Gastrocnemius medialis (tissue), 4 donors: Measurements from ENCODE around the gene CARD14. TPM values are rescaled to one million over a fixed set of nuclear protein-coding genes. Genes with fewer than 3 reads are reported as not detected.

Experiments
- ATAC-seq, 2 donors: fragments of 150-250 bp; one replicate each; pipeline ENCODE4 v1.9.1; 2016
- DNase-seq, 2 donors: peaks; one replicate each; pipeline ENCODE4 v3.0.0-alpha.2; 2019
- H3K27ac ChIP-seq, 4 donors: fragments of 200-600 bp; sonication (generic); 1 replicate in 1 of 4; 2 replicates in 3 of 4; pipeline ENCODE4 v1.5.1; 2016 to 2018; ENCODE audit warnings: mild to moderate bottlenecking in 2 of 4, moderate library complexity in 1 of 4
- H3K27me3 ChIP-seq, 3 donors: fragments of 200-600 bp; sonication (generic) in 2 of 3; 1 replicate in 1 of 3; 2 replicates in 2 of 3; pipeline versions ENCODE4 v1.5.1 to v1.6.0; 2016 to 2019; ENCODE audit warnings: mild to moderate bottlenecking in 1 of 3, moderate library complexity in 1 of 3
- H3K36me3 ChIP-seq, 2 donors: fragments of 200-600 bp; sonication (generic) in 1 of 2; one replicate each; pipeline ENCODE4 v1.5.1; 2017 to 2018
- H3K4me1 ChIP-seq, 2 donors: fragments of 200-600 bp; sonication (generic) in 1 of 2; one replicate each; pipeline ENCODE4 v1.5.1; 2016 to 2017; ENCODE audit warnings: mild to moderate bottlenecking in 2 of 2
- H3K4me3 ChIP-seq, 4 donors: fragments of 200-600 bp; sonication (generic) in 3 of 4; 1 replicate in 1 of 4; 2 replicates in 3 of 4; pipeline ENCODE4 v1.5.1; 2016 to 2019; ENCODE audit warnings: mild to moderate bottlenecking in 2 of 4
- H3K9me3 ChIP-seq, 3 donors: fragments of 200-600 bp; sonication (generic) in 2 of 3; 1 replicate in 1 of 3; 2 replicates in 2 of 3; pipeline ENCODE4 v1.5.1; 2016 to 2019
- POLR2A ChIP-seq, 2 donors: fragments of 450-650 bp; IDR thresholded peaks; one replicate each; pipeline ENCODE4 v1.6.1; 2017; ENCODE audit warnings: antibody characterized with exemption in 2 of 2, mild to moderate bottlenecking in 2 of 2, moderate library complexity in 2 of 2
- in situ Hi-C, 4 donors: fragments of 200-750 bp; cut with MboI; loops; one replicate each; pipeline versions ENCODE4 v1.15.0 to v1.8.0; 2017; ENCODE audit warnings: low sequenced_read_pairs in 4 of 4
- intact Hi-C: fragments of 100-400 bp; cut with DNase I; formaldehyde crosslinking; loops from one replicate; pipeline ENCODE4 v1.15.1; 2023; ENCODE audit warnings: low total_unique reads
- total RNA-seq, 4 donors: library from RNA; depleted of rRNA; stranded (reverse); fragments of >200 nt; gene quantifications; one replicate each; pipeline versions ENCODE4 v1.1.0 to v1.2.3, GENCODE V29; 2016
- TF ChIP-seq, protein P1 (sequence below), 5 experiments: fragments of 450-650 bp in 3 of 5; fragments of 200-600 bp in 2 of 5; sonication (generic) in 2 of 5; IDR thresholded peaks in 4 of 5; conservative IDR thresholded peaks in 1 of 5; 1 replicate in 4 of 5; 2 replicates in 1 of 5; pipeline ENCODE4 v1.5.1; 2016 to 2019; ENCODE audit warnings: antibody characterized with exemption in 5 of 5, mild to moderate bottlenecking in 3 of 5, moderate library complexity in 3 of 5

Gene CARD14
- total RNA-seq, 4 donors from 2014 or later, result not detected

DNA sequence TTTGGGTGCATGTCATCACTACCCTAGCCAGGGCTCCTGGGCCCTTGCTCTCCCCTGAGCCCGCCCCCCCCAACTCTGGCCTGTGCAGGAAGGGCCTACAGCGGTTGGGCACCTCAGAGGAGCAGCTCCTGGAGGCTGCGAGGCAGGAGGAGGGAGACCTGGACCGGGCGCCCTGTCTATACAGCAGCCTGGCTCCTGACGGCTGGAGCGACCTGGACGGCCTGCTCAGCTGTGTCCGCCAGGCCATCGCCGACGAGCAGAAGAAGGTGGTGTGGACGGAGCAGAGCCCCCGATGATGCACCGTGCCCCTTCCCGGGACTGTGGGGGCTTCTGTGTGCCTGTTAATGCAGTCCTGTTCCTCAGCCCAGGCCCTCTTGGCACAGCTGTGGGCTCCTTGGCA lies 38.2 kb downstream of the CARD14 start:
- in situ Hi-C loops, result no loop called here
- Histone ChIP-seq H3K36me3 (peaks cover 0 to 34% of the 10 kb centered on the region in 2 donors), H3K27me3 (no peaks in the 10 kb centered on the region), H3K9me3 (no peaks in the 10 kb centered on the region), H3K4me3 (no peak overlapping the region), H3K4me1 (no peaks in the 10 kb centered on the region), H3K27ac (no peak overlapping the region)
- TF ChIP-seq, protein P1, sequence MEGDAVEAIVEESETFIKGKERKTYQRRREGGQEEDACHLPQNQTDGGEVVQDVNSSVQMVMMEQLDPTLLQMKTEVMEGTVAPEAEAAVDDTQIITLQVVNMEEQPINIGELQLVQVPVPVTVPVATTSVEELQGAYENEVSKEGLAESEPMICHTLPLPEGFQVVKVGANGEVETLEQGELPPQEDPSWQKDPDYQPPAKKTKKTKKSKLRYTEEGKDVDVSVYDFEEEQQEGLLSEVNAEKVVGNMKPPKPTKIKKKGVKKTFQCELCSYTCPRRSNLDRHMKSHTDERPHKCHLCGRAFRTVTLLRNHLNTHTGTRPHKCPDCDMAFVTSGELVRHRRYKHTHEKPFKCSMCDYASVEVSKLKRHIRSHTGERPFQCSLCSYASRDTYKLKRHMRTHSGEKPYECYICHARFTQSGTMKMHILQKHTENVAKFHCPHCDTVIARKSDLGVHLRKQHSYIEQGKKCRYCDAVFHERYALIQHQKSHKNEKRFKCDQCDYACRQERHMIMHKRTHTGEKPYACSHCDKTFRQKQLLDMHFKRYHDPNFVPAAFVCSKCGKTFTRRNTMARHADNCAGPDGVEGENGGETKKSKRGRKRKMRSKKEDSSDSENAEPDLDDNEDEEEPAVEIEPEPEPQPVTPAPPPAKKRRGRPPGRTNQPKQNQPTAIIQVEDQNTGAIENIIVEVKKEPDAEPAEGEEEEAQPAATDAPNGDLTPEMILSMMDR (IDR thresholded peaks at IDR 0.05 in 4 of 5, conservative IDR thresholded peaks at IDR 0.05 in 1 of 5), result no peak
- no peak for TF ChIP-seq POLR2A (IDR thresholded peaks at IDR 0.05)
- no peak for DNase-seq
- intact Hi-C loops, result no loop called here
- no peak for ATAC-seq

- Histone ChIP-seq H3K27ac (no peak overlapping the region), H3K9me3 (no peaks in the 10 kb centered on the region), H3K4me3 (no peak overlapping the region), H3K27me3 (no peaks in the 10 kb centered on the region), H3K36me3 (peaks cover 0 to 34% of the 10 kb centered on the region in 2 donors), H3K4me1 (no peaks in the 10 kb centered on the region)
- TF ChIP-seq, protein P1 (IDR thresholded peaks at IDR 0.05 in 4 of 5, conservative IDR thresholded peaks at IDR 0.05 in 1 of 5), result no peak
- TF ChIP-seq POLR2A (IDR thresholded peaks at IDR 0.05), result no peak
- ATAC-seq, result no peak
- DNase-seq, result no peak
- in situ Hi-C loops (no loop called here), intact Hi-C loops (no loop called here)
Measured at GRCh38 chr17:80209765-80210164, 39.9 kb downstream of the CARD14 start.

GRCh38 chr17:80210348-80211108 lies 40.7 kb downstream of the CARD14 start:
- Histone ChIP-seq H3K36me3 (peaks cover 0 to 36% of the 10 kb centered on the region in 2 donors), H3K4me3 (no peak overlapping the region), H3K27me3 (no peaks in the 10 kb centered on the region), H3K4me1 (no peaks in the 10 kb centered on the region), H3K27ac (no peak overlapping the region), H3K9me3 (no peaks in the 10 kb centered on the region)
- ATAC-seq, result no peak
- TF ChIP-seq, protein P1 (IDR thresholded peaks at IDR 0.05 in 4 of 5, conservative IDR thresholded peaks at IDR 0.05 in 1 of 5), result no peak
- no peak for TF ChIP-seq POLR2A (IDR thresholded peaks at IDR 0.05)
- in situ Hi-C loops (no loop called here), intact Hi-C loops (no loop called here)
- DNase-seq, result no peak

DNA sequence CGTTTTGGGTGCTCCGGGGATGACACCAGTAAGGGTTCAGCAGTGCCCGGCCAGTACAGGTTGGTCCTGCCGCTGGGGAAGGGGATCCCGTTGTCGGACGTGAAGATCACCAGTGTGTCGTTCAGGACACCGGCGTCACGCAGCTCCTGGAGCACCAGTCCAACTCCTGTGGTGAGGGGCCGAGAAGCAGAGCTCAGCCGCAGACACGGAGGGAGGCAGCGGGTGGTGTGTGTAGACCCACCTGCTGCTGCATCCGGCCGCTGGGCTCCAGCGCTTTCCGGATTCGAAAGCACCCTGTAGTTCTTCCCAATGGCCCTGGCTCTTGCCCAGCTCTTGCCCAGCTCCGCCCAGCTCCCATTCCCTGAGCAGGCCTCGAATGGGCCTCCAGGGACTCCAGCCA lies 42.3 kb downstream of the CARD14 start:
- no peak for DNase-seq
- Histone ChIP-seq H3K4me3 (no peak overlapping the region), H3K27ac (no peak overlapping the region), H3K4me1 (no peaks in the 10 kb centered on the region), H3K9me3 (no peaks in the 10 kb centered on the region), H3K36me3 (peaks cover 0 to 51% of the 10 kb centered on the region in 2 donors), H3K27me3 (no peaks in the 10 kb centered on the region)
- no peak for ATAC-seq
- intact Hi-C loops, result no loop called here
- no peak for TF ChIP-seq POLR2A (IDR thresholded peaks at IDR 0.05)
- TF ChIP-seq, protein P1 (IDR thresholded peaks at IDR 0.05 in 4 of 5, conservative IDR thresholded peaks at IDR 0.05 in 1 of 5), result no peak
- in situ Hi-C loops, result no loop called here
